Mesendoderm (in vitro differentiated cells): Measurements from ENCODE around the gene EFNA3. TPM values are rescaled to one million over a fixed set of nuclear protein-coding genes. Genes with fewer than 3 reads are reported as not detected.

Experiments used
- DNase-seq: peaks from one replicate; pipeline ENCODE4 v3.0.0; 2013
- H2AK5ac ChIP-seq: 2 replicates; pipeline ENCODE4 v1.6.1; 2013; ENCODE audit warnings: low read length, inconsistent platforms
- H2BK120ac ChIP-seq: 2 replicates; pipeline ENCODE4 v1.6.1; 2013; ENCODE audit warnings: low read depth, mild to moderate bottlenecking, low read length, moderate library complexity, mixed read lengths
- H2BK15ac ChIP-seq: replicated peaks from 2 replicates; pipeline ENCODE4 v1.6.1; 2013; ENCODE audit warnings: low read depth, mild to moderate bottlenecking, moderate library complexity
- H2BK5ac ChIP-seq: 2 replicates; pipeline ENCODE4 v1.6.1; 2013; ENCODE audit warnings: low read length, inconsistent platforms
- H3K18ac ChIP-seq: 2 replicates; pipeline ENCODE4 v1.6.1; 2013; ENCODE audit warnings: mild to moderate bottlenecking, low read length, mixed read lengths
- H3K23ac ChIP-seq: one replicate; pipeline ENCODE4 v1.6.1; 2013; ENCODE audit warnings: low read length
- H3K27ac ChIP-seq: 2 replicates; pipeline ENCODE4 v1.5.1; 2013; ENCODE audit warnings: low read depth, mild to moderate bottlenecking, inconsistent platforms, low read length, moderate library complexity
- H3K27me3 ChIP-seq: 2 replicates; pipeline ENCODE4 v1.6.1; 2013; ENCODE audit warnings: low read length, control low read depth, mild to moderate bottlenecking, inconsistent platforms; ENCODE audit not compliant: insufficient read depth, poor library complexity
- H3K36me3 ChIP-seq: 2 replicates; pipeline ENCODE4 v1.6.1; 2013; ENCODE audit warnings: low read length, inconsistent platforms; ENCODE audit not compliant: control insufficient read depth, insufficient read depth
- H3K4ac ChIP-seq: one replicate; pipeline ENCODE4 v1.6.1; 2013; ENCODE audit warnings: low read depth, mild to moderate bottlenecking, low read length, moderate library complexity
- H3K4me1 ChIP-seq: 2 replicates; pipeline ENCODE4 v1.6.1; 2013; ENCODE audit warnings: low read depth, low read length, inconsistent platforms; ENCODE audit not compliant: control insufficient read depth
- H3K4me2 ChIP-seq: 2 replicates; pipeline ENCODE4 v1.6.1; 2013; ENCODE audit warnings: low read length
- H3K4me3 ChIP-seq: 2 replicates; pipeline ENCODE4 v1.5.1; 2013; ENCODE audit warnings: mild to moderate bottlenecking, low read length
- H3K56ac ChIP-seq: one replicate; pipeline ENCODE4 v1.6.1; 2013; ENCODE audit warnings: low read length
- H3K79me1 ChIP-seq: 2 replicates; pipeline ENCODE4 v1.6.1; 2013; ENCODE audit warnings: low read length, inconsistent platforms
- H3K79me2 ChIP-seq: 2 replicates; pipeline ENCODE4 v1.6.1; 2013; ENCODE audit warnings: mild to moderate bottlenecking, low read length; ENCODE audit not compliant: control insufficient read depth, insufficient read depth
- H3K9ac ChIP-seq: 2 replicates; pipeline ENCODE4 v1.6.1; 2013; ENCODE audit warnings: low read length, inconsistent platforms
- H4K5ac ChIP-seq: one replicate; pipeline ENCODE4 v1.6.1; 2013; ENCODE audit warnings: low read length
- H4K8ac ChIP-seq: one replicate; pipeline ENCODE4 v1.6.1; 2013; ENCODE audit warnings: low read depth, mild to moderate bottlenecking, control low read depth, low read length, moderate library complexity
- WGBS: extraction: QIAGEN DNeasy Blood & Tissue Kit; methylation state at CpG from one replicate; pipeline ENCODE4 v1.1.7; 2013; ENCODE audit warnings: low lambda C conversion rate, missing lambda C conversion rate; ENCODE audit not compliant: insufficient coverage; ENCODE audit errors: extremely low coverage; 5-methylcytosine and 5-hydroxymethylcytosine counted together
- polyA plus RNA-seq, 2 experiments: library from polyadenylated mRNA; stranded (reverse); fragments of 200-250 nt; gene quantifications; one replicate each; pipeline ENCODE4 v1.2.3, GENCODE V29; 2013

The EFNA3 gene, protein sequence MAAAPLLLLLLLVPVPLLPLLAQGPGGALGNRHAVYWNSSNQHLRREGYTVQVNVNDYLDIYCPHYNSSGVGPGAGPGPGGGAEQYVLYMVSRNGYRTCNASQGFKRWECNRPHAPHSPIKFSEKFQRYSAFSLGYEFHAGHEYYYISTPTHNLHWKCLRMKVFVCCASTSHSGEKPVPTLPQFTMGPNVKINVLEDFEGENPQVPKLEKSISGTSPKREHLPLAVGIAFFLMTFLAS
- polyA plus RNA-seq (2013, experiment 1 of 2), result 11.2 TPM
- polyA plus RNA-seq (2013, experiment 2 of 2), result 10.3 TPM

DNA sequence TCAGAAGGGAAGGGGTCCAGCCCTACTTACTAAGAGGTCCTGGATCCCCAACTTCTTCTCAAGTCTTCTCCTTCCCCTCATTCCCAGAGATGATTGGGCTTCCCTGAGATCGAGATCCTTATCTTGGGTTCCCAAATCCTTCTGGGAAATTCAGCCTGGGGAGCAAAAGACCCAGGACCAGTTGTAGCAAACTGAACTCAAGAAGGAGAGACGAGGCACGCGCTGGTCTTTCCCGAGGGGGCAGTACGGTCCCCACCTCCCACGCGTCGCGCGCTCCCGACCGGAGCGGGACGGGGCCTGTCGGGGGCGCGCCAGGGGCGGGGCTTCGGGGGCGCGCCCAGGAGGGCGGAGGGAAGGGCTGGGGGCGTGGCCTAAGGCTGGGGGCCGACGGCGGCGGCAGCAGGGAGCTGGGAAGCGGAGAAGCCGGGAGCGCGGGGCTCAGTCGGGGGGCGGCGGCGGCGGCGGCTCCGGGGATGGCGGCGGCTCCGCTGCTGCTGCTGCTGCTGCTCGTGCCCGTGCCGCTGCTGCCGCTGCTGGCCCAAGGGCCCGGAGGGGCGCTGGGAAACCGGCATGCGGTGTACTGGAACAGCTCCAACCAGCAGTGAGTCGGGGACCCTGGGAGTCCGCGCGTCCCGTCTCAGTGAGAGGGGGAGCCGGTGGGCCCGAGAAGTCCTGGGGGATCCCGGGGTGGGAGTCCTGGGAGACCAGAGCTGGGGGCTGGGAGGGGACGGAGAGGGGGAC is at the start of gene EFNA3:
Gene EFNA3, plus strand, starts transcription at position 369 of the 741 bp plus-strand sequence. Its CDS starts 105 bp downstream, at position 474.
- no peak within 1 kb of the TSS for H2BK120ac ChIP-seq
- H3K79me2 ChIP-seq, result no peaks in the 10 kb centered on the region
- H2BK15ac ChIP-seq, result no peak within 1 kb of the TSS
- no peaks in the 10 kb centered on the region for H3K4me1 ChIP-seq
- H2BK5ac ChIP-seq, result no peak within 1 kb of the TSS
- no peak within 1 kb of the TSS for H3K4me3 ChIP-seq
- no peak for DNase-seq
- no peaks in the 10 kb centered on the region for H3K79me1 ChIP-seq
- peak within 1 kb of the TSS; percentile 44 for H3K9ac ChIP-seq
- H3K27me3 ChIP-seq, result peaks cover 38% of the 10 kb centered on the region
- H2AK5ac ChIP-seq, result no peak within 1 kb of the TSS
- no peak within 1 kb of the TSS for H3K18ac ChIP-seq
- H4K5ac ChIP-seq, result no peak within 1 kb of the TSS
- H3K23ac ChIP-seq, result peak within 1 kb of the TSS; percentile 89
- no peak within 1 kb of the TSS for H3K27ac ChIP-seq
- WGBS, result no CpG with 5 or more reads among the region's 59 CpGs
- H3K36me3 ChIP-seq, result no peaks in the 10 kb centered on the region
- H3K56ac ChIP-seq, result peak within 1 kb of the TSS; percentile 73
- H3K4ac ChIP-seq, result no peak within 1 kb of the TSS
- H4K8ac ChIP-seq, result no peak within 1 kb of the TSS
- H3K4me2 ChIP-seq, result peak within 1 kb of the TSS; percentile 36

DNA sequence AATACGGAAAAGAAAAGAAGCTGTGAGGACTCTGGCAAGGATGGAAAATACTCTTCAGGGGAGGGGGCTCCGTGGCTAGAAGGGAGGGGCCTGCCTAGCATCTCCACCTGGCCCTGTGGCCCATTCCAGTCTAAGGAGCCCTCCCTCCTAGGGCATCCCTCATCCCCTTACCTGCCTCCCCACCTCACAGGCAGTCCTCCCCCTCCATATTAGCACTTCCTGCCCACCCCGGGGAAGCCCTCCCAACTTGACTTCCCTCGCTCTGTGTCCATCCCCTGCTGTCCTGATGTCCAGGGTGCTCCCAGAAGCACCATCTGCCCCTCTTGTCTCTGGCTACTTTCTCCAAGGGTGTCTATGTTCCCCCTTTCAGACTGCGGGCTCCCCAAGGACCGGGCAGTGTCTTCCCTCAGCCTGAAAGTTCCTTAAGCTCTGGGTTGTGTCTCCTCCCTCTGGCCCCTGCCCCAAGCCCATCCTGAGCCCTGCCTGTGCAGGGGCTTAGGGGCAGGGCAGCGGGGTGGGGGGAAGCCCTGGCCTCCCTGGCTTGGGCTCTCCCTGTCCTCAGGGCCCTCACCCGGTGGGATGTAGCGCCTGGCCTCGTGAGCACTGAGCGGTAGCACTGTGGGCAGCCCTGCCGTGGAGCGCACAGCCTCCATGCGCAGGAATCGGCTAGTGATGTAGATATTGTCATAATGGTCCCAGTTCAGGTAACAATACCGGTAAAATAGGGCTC is 49.0 kb upstream of the EFNA3 start:
- Histone ChIP-seq H3K4me2 (no peak overlapping the region), H2BK5ac (no peak overlapping the region), H3K27ac (no peak overlapping the region), H3K27me3 (no peaks in the 10 kb centered on the region), H3K4me3 (no peak overlapping the region), H4K5ac (no peak overlapping the region), H3K23ac (no peak overlapping the region), H3K79me2 (no peaks in the 10 kb centered on the region), H3K9ac (no peak overlapping the region), H4K8ac (no peak overlapping the region), H3K4ac (no peak overlapping the region), H3K56ac (no peak overlapping the region), H2BK120ac (no peak overlapping the region), H3K4me1 (no peaks in the 10 kb centered on the region), H3K18ac (no peak overlapping the region), H2AK5ac (no peak overlapping the region), H3K79me1 (no peaks in the 10 kb centered on the region), H2BK15ac (no peak overlapping the region), H3K36me3 (no peaks in the 10 kb centered on the region)
- no CpG with 5 or more reads among the region's 16 CpGs for WGBS
- DNase-seq, result no peak

DNA sequence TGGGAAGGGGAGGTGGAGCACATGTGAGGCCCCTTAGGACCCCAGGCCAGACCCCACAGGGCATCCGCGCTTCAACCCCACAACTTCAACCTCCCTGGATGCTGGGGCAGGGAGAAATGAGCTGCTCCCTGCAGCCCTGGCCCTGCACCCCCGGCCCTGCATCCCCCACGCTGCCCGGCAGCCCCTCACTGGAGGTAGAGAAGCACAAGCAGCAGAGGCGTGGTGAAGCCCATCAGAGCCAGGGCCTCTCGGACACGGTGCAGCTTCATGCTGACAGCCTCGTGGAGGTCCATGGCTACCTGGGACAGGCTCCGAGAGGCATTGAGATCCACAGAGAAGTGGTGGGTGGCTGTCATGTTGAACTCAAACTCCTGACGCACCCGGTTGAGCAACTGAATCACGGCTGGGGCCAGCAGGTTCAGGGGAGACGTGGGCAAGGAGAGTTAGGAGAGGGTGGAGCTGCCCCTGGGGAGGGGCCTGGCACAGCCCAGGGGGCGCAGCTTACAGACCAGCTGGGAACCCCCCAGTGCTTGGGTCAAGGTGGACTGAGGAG is 48.3 kb upstream of the EFNA3 start:
- WGBS, result no CpG with 5 or more reads among the region's 15 CpGs
- Histone ChIP-seq H3K27me3 (no peaks in the 10 kb centered on the region), H4K8ac (no peak overlapping the region), H2BK120ac (no peak overlapping the region), H2BK5ac (no peak overlapping the region), H3K27ac (no peak overlapping the region), H3K4ac (no peak overlapping the region), H3K4me2 (no peak overlapping the region), H3K23ac (no peak overlapping the region), H3K36me3 (no peaks in the 10 kb centered on the region), H3K9ac (no peak overlapping the region), H3K4me3 (no peak overlapping the region), H2BK15ac (no peak overlapping the region), H3K79me2 (no peaks in the 10 kb centered on the region), H2AK5ac (no peak overlapping the region), H3K18ac (no peak overlapping the region), H3K56ac (no peak overlapping the region), H3K4me1 (no peaks in the 10 kb centered on the region), H4K5ac (no peak overlapping the region), H3K79me1 (no peaks in the 10 kb centered on the region)
- no peak for DNase-seq

DNA sequence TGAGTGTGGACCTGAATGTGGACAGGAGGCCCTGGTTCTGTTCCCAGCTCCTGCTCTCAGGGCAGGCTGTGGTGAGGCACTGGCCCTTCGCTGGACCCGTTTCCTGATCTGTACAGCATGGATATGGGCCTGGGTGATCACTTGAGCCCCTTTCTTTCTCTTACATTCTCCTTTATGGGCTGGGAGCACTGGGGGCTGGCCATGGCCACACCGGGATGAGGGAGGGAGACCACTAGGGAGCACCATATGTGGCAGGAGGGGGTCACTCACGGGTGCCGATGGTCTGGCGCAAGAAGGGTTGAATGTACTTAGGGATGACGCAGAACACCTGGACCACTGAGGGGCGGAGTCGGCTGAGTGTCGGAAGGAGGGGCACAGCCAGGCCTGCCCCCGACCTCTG is 47.7 kb upstream of the EFNA3 start:
- no peak overlapping the region for H3K27ac ChIP-seq
- H2AK5ac ChIP-seq, result no peak overlapping the region
- H3K4me1 ChIP-seq, result no peaks in the 10 kb centered on the region
- H3K18ac ChIP-seq, result no peak overlapping the region
- H3K4me2 ChIP-seq, result no peak overlapping the region
- H3K23ac ChIP-seq, result no peak overlapping the region
- H3K27me3 ChIP-seq, result no peaks in the 10 kb centered on the region
- no peak overlapping the region for H3K9ac ChIP-seq
- no peak for DNase-seq
- WGBS, result no CpG with 5 or more reads among the region's 11 CpGs
- no peak overlapping the region for H3K4ac ChIP-seq
- no peak overlapping the region for H4K8ac ChIP-seq
- H3K4me3 ChIP-seq, result no peak overlapping the region
- no peak overlapping the region for H2BK120ac ChIP-seq
- H2BK15ac ChIP-seq, result no peak overlapping the region
- H2BK5ac ChIP-seq, result no peak overlapping the region
- no peaks in the 10 kb centered on the region for H3K36me3 ChIP-seq
- no peaks in the 10 kb centered on the region for H3K79me1 ChIP-seq
- H3K56ac ChIP-seq, result no peak overlapping the region
- H4K5ac ChIP-seq, result no peak overlapping the region
- H3K79me2 ChIP-seq, result no peaks in the 10 kb centered on the region

DNA sequence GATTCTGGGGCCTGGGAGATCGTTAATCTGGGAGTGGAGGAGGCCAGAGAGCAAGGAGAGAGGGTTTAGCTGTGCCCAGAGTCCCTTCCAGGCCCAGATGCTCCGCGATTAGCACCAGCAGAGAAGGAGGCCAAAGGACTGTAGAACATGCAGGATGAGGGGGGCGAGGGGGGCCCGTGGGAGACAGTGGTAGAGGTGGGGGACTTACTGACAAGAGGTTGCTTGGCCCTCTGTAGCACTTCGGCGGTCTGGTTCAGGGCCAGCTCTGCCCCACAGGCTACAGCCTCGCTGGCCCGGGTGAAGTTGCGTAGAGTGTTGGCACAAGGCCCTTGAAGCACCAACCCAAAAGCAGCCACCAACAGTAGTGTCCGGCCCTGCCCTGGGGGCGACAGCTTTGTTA is 45.8 kb upstream of the EFNA3 start:
- Histone ChIP-seq H2AK5ac (no peak overlapping the region), H3K79me1 (no peaks in the 10 kb centered on the region), H3K27ac (no peak overlapping the region), H2BK120ac (no peak overlapping the region), H3K79me2 (no peaks in the 10 kb centered on the region), H3K56ac (no peak overlapping the region), H3K4me1 (no peaks in the 10 kb centered on the region), H3K9ac (no peak overlapping the region), H3K36me3 (no peaks in the 10 kb centered on the region), H3K23ac (no peak overlapping the region), H2BK15ac (no peak overlapping the region), H3K18ac (no peak overlapping the region), H3K4me3 (no peak overlapping the region), H2BK5ac (no peak overlapping the region), H4K5ac (no peak overlapping the region), H4K8ac (no peak overlapping the region), H3K4me2 (no peak overlapping the region), H3K4ac (no peak overlapping the region), H3K27me3 (no peaks in the 10 kb centered on the region)
- WGBS, result no CpG with 5 or more reads among the region's 12 CpGs
- DNase-seq, result no peak
